Neural progenitor cell (in vitro differentiated cells): ENCODE results near the gene TUBA4B.

Experiments used
- CTCF ChIP-seq: fragments of 200-600 bp; sonication (generic); IDR thresholded peaks from 2 replicates; pipeline ENCODE4 v1.5.1; 2017; ENCODE audit warnings: antibody characterized with exemption, mild to moderate bottlenecking
- EZH2 ChIP-seq: fragments of 200-600 bp; sonication (generic); IDR thresholded peaks from 2 replicates; pipeline ENCODE4 v1.6.1; 2017; ENCODE audit warnings: antibody characterized with exemption, mild to moderate bottlenecking, moderate library complexity
- EZH2phosphoT487 ChIP-seq: fragments of 200-600 bp; sonication (generic); IDR thresholded peaks from 2 replicates; pipeline ENCODE4 v1.6.1; 2017; ENCODE audit warnings: antibody characterized with exemption

- TF ChIP-seq CTCF (no peak), EZH2 (no peak), EZH2phosphoT487 (no peak)
Observed at GRCh38 chr2:219285894-219286425, 32.9 kb downstream of the TUBA4B start.
